Hepatocyte (in vitro differentiated cells): ENCODE measurements around the gene SCNN1B. TPM values are rescaled to one million over a fixed set of nuclear protein-coding genes. Genes with fewer than 3 reads are reported as not detected.

Experiments
- DNase-seq: peaks from one replicate; pipeline ENCODE4 v3.0.0-alpha.2; 2016; ENCODE audit warnings: low spot score
- H2AFZ ChIP-seq: fragments of 200-600 bp; sonication (generic); 2 replicates; pipeline ENCODE4 v1.6.0; 2016; ENCODE audit warnings: antibody characterized with exemption, mild to moderate bottlenecking
- H3K27ac ChIP-seq: fragments of 200-600 bp; sonication (generic); 2 replicates; pipeline ENCODE4 v1.5.1; 2016; ENCODE audit warnings: mild to moderate bottlenecking
- H3K27me3 ChIP-seq: fragments of 200-600 bp; sonication (generic); 2 replicates; pipeline ENCODE4 v1.6.1; 2016
- H3K36me3 ChIP-seq: fragments of 200-600 bp; sonication (generic); replicated peaks from 2 replicates; pipeline ENCODE4 v1.5.1; 2016; ENCODE audit warnings: low read depth; ENCODE audit not compliant: insufficient read depth
- H3K4me1 ChIP-seq: fragments of 200-600 bp; sonication (generic); 2 replicates; pipeline ENCODE4 v1.5.1; 2016; ENCODE audit warnings: mild to moderate bottlenecking, moderate library complexity; ENCODE audit not compliant: insufficient read depth
- H3K4me2 ChIP-seq: fragments of 200-600 bp; sonication (generic); 2 replicates; pipeline ENCODE4 v1.6.0; 2016
- H3K4me3 ChIP-seq: fragments of 200-600 bp; sonication (generic); 2 replicates; pipeline ENCODE4 v1.5.1; 2016; ENCODE audit warnings: mild to moderate bottlenecking
- H3K79me2 ChIP-seq: fragments of 200-600 bp; sonication (generic); 2 replicates; pipeline ENCODE4 v1.6.0; 2017; ENCODE audit warnings: mild to moderate bottlenecking
- H3K9me2 ChIP-seq: fragments of 200-600 bp; sonication (generic); replicated peaks from 2 replicates; pipeline ENCODE4 v1.6.0; 2017; ENCODE audit warnings: mild to moderate bottlenecking; ENCODE audit not compliant: insufficient read depth
- H3K9me3 ChIP-seq: fragments of 200-600 bp; sonication (generic); 2 replicates; pipeline ENCODE4 v1.5.1; 2016; ENCODE audit warnings: low read depth, mild to moderate bottlenecking
- H4K20me1 ChIP-seq: fragments of 200-600 bp; sonication (generic); 2 replicates; pipeline ENCODE4 v1.6.0; 2016; ENCODE audit warnings: mild to moderate bottlenecking; ENCODE audit not compliant: insufficient read depth, poor library complexity, severe bottlenecking
- CTCF ChIP-seq: fragments of 200-600 bp; sonication (generic); IDR thresholded peaks from 2 replicates; pipeline ENCODE4 v1.5.1; 2016; ENCODE audit warnings: antibody characterized with exemption, mild to moderate bottlenecking; ENCODE audit not compliant: poor library complexity
- EZH2 ChIP-seq: fragments of 200-600 bp; sonication (generic); IDR thresholded peaks from 2 replicates; pipeline ENCODE4 v1.6.1; 2016; ENCODE audit warnings: antibody characterized with exemption, mild to moderate bottlenecking, borderline replicate concordance
- EZH2phosphoT487 ChIP-seq: fragments of 200-600 bp; sonication (generic); IDR thresholded peaks from one replicate; pipeline ENCODE4 v1.6.1; 2018; ENCODE audit warnings: antibody characterized with exemption, mild to moderate bottlenecking, low read depth, moderate library complexity; ENCODE audit not compliant: unreplicated experiment, severe bottlenecking
- WGBS: methylation state at CpG from one replicate; pipeline ENCODE4 v1.1.6; 2016; ENCODE audit warnings: low lambda C conversion rate; ENCODE audit errors: missing lambda C conversion rate; 5-methylcytosine and 5-hydroxymethylcytosine counted together
- polyA plus RNA-seq: library from polyadenylated mRNA; unstranded; fragments of >200 nt; fragmentation: Nextera tagmentation; extraction: Ambion mirVana; gene quantifications from 2 replicates; pipeline ENCODE4 v1.2.1, GENCODE V29; 2016
- total RNA-seq: library from RNA; depleted of rRNA; stranded (reverse); fragments of >200 nt; gene quantifications from 2 replicates; pipeline ENCODE4 v1.2.3, GENCODE V29; 2014

SCNN1B gene
- total and polyA plus RNA-seq, 2 experiments from 2014 or later: 0.23 to 0.85 TPM

GRCh38 chr16:23406546-23407240, 104.6 kb downstream of the SCNN1B start:
- Histone ChIP-seq H3K4me2 (no peak overlapping the region), H3K79me2 (no peaks in the 10 kb centered on the region), H3K27ac (no peak overlapping the region), H3K4me3 (no peak overlapping the region), H3K36me3 (no peaks in the 10 kb centered on the region), H3K4me1 (no peaks in the 10 kb centered on the region), H4K20me1 (no peaks in the 10 kb centered on the region), H2AFZ (no peak overlapping the region), H3K9me3 (no peaks in the 10 kb centered on the region), H3K9me2 (no peaks in the 10 kb centered on the region), H3K27me3 (no peaks in the 10 kb centered on the region)
- DNase-seq: no peak
- TF ChIP-seq EZH2phosphoT487: no peak
- WGBS: 96% methylated on average over 6 of the region's 6 CpGs

GRCh38 chr16:23407436-23408127, 105.5 kb downstream of the SCNN1B start:
- Histone ChIP-seq H3K9me3 (no peaks in the 10 kb centered on the region), H3K27ac (no peak overlapping the region), H3K9me2 (no peaks in the 10 kb centered on the region), H3K36me3 (no peaks in the 10 kb centered on the region), H2AFZ (no peak overlapping the region), H3K4me3 (no peak overlapping the region), H3K79me2 (no peaks in the 10 kb centered on the region), H3K4me2 (no peak overlapping the region), H3K27me3 (no peaks in the 10 kb centered on the region), H3K4me1 (no peaks in the 10 kb centered on the region), H4K20me1 (no peaks in the 10 kb centered on the region)
- WGBS: 92% methylated on average over 9 of the region's 9 CpGs
- TF ChIP-seq EZH2 (no peak), CTCF (no peak), EZH2phosphoT487 (no peak)
- DNase-seq: no peak

- TF ChIP-seq EZH2: no peak
- TF ChIP-seq EZH2phosphoT487: no peak
- TF ChIP-seq CTCF: no peak
- H3K4me1 ChIP-seq: no peaks in the 10 kb centered on the region
- no peaks in the 10 kb centered on the region for H3K9me3 ChIP-seq
- no peaks in the 10 kb centered on the region for H3K9me2 ChIP-seq
- H2AFZ ChIP-seq: no peak overlapping the region
- 92% methylated on average over 4 of the region's 21 CpGs for WGBS
- no peaks in the 10 kb centered on the region for H3K36me3 ChIP-seq
- H3K4me2 ChIP-seq: no peak overlapping the region
- H3K27ac ChIP-seq: no peak overlapping the region
- H4K20me1 ChIP-seq: no peaks in the 10 kb centered on the region
- no peak for DNase-seq
- no peaks in the 10 kb centered on the region for H3K79me2 ChIP-seq
- H3K4me3 ChIP-seq: no peak overlapping the region
- no peaks in the 10 kb centered on the region for H3K27me3 ChIP-seq
Observed at GRCh38 chr16:23408242-23408822, 106.2 kb downstream of the SCNN1B start.

- Histone ChIP-seq H3K9me2 (no peaks in the 10 kb centered on the region), H3K27me3 (no peaks in the 10 kb centered on the region), H3K4me1 (no peaks in the 10 kb centered on the region), H3K27ac (no peak overlapping the region), H4K20me1 (no peaks in the 10 kb centered on the region), H3K4me2 (no peak overlapping the region), H3K79me2 (no peaks in the 10 kb centered on the region), H3K36me3 (no peaks in the 10 kb centered on the region), H3K9me3 (no peaks in the 10 kb centered on the region), H2AFZ (no peak overlapping the region), H3K4me3 (no peak overlapping the region)
- peak; percentile 30 for DNase-seq
- 94% methylated on average over 7 of the region's 7 CpGs for WGBS
- no peak for TF ChIP-seq EZH2
- no peak for TF ChIP-seq CTCF
- no peak for TF ChIP-seq EZH2phosphoT487
Observed at GRCh38 chr16:23408823-23409298, 106.8 kb downstream of the SCNN1B start.
